HL-60 (cell line): ENCODE results near the gene ZNF22.

Source experiments
- DNase-seq, 2 experiments: peaks; one replicate each; pipeline ENCODE4 v3.0.0-alpha.2; 2010 to 2020; ENCODE audit warnings: low read depth in 1 of 2, low spot score in 1 of 2
- H3K27ac ChIP-seq: fragments of 250-450 bp; sonication (Bioruptor Pico); replicated peaks from 2 replicates; pipeline ENCODE4 v1.5.1; 2020; ENCODE audit warnings: mild to moderate bottlenecking, moderate library complexity
- H3K27me3 ChIP-seq: fragments of 250-450 bp; sonication (Bioruptor Pico); 2 replicates; pipeline ENCODE4 v1.5.1; 2021; ENCODE audit warnings: mild to moderate bottlenecking, moderate library complexity; ENCODE audit not compliant: insufficient read depth, poor library complexity, severe bottlenecking
- H3K4me3 ChIP-seq: replicated peaks from 2 replicates; pipeline ENCODE4 v1.5.1; 2011; ENCODE audit warnings: mild to moderate bottlenecking, control low read depth, low read length; ENCODE audit not compliant: insufficient read depth
- CTCF ChIP-seq: IDR thresholded peaks from one replicate; pipeline ENCODE4 v1.5.1; 2011; ENCODE audit warnings: low read length, control low read depth, inconsistent platforms; ENCODE audit not compliant: insufficient read depth
- GABPA ChIP-seq: IDR thresholded peaks from 2 replicates; pipeline ENCODE4 v1.6.1; 2012; ENCODE audit warnings: low read depth
- POLR2AphosphoS5 ChIP-seq: IDR thresholded peaks from 2 replicates; pipeline ENCODE4 v1.6.1; 2012; ENCODE audit warnings: low read depth
- REST ChIP-seq: IDR thresholded peaks from 2 replicates; pipeline ENCODE4 v1.6.1; 2012; ENCODE audit warnings: low read depth; ENCODE audit not compliant: insufficient replicate concordance
- SPI1 ChIP-seq: IDR thresholded peaks from 2 replicates; pipeline ENCODE4 v1.6.1; 2012; ENCODE audit warnings: low read depth, mild to moderate bottlenecking, borderline replicate concordance

The ZNF22 gene

GRCh38 chr10:44989597-44990301, 11.0 kb upstream of the ZNF22 start:
- Histone ChIP-seq H3K27ac (no peak overlapping the region), H3K4me3 (no peak overlapping the region), H3K27me3 (no peaks in the 10 kb centered on the region)
- DNase-seq: no peak
- TF ChIP-seq CTCF (no peak), REST (no peak), POLR2AphosphoS5 (no peak), SPI1 (no peak)

- no peak overlapping the region for H3K4me3 ChIP-seq
- DNase-seq: no peak
- TF ChIP-seq POLR2AphosphoS5 (no peak), GABPA (no peak), SPI1 (no peak), REST (no peak)
- no peaks in the 10 kb centered on the region for H3K27me3 ChIP-seq
- H3K27ac ChIP-seq: no peak overlapping the region
These were observed 10.4 kb upstream of the ZNF22 start for GRCh38 chr10:44990302-44990655.

GRCh38 chr10:44990965-44991364, 9.8 kb upstream of the ZNF22 start:
- TF ChIP-seq SPI1: no peak
- TF ChIP-seq POLR2AphosphoS5: no peak
- no peak for TF ChIP-seq REST
- TF ChIP-seq CTCF: no peak
- no peak for TF ChIP-seq GABPA
- DNase-seq: no peak
- Histone ChIP-seq H3K27me3 (no peaks in the 10 kb centered on the region), H3K4me3 (no peak overlapping the region), H3K27ac (no peak overlapping the region)
